ENCODE results near the gene PDE1A.

The PDE1A gene

GRCh38 chr2:182321096-182321495, 105.7 kb downstream of the PDE1A start:
- H3K27me3 ChIP-seq (ENCODE audit: insufficient read depth, low read length) = no peaks in the 10 kb centered on the region
- H2AFZ ChIP-seq (ENCODE audit: low read depth, low read length) = no peak overlapping the region
- H3K4me1 ChIP-seq (ENCODE audit: insufficient read depth, low read length) = no peaks in the 10 kb centered on the region
- H3K36me3 ChIP-seq (ENCODE audit: insufficient read depth, low read length) = no peaks in the 10 kb centered on the region
- H3K9me3 ChIP-seq (ENCODE audit: low read length) = no peaks in the 10 kb centered on the region
- H3K4me3 ChIP-seq (ENCODE audit: low read length) = no peak overlapping the region

- Histone ChIP-seq H3K9me3 (ENCODE audit: low read length) (no peaks in the 10 kb centered on the region), H3K36me3 (ENCODE audit: insufficient read depth, low read length) (no peaks in the 10 kb centered on the region), H3K4me1 (ENCODE audit: insufficient read depth, low read length) (no peaks in the 10 kb centered on the region), H2AFZ (ENCODE audit: low read depth, low read length) (no peak overlapping the region), H3K4me3 (ENCODE audit: low read length) (no peak overlapping the region), H3K27me3 (ENCODE audit: insufficient read depth, low read length) (no peaks in the 10 kb centered on the region)
Measured at GRCh38 chr2:182319556-182320505, 107.0 kb downstream of the PDE1A start.

DNA sequence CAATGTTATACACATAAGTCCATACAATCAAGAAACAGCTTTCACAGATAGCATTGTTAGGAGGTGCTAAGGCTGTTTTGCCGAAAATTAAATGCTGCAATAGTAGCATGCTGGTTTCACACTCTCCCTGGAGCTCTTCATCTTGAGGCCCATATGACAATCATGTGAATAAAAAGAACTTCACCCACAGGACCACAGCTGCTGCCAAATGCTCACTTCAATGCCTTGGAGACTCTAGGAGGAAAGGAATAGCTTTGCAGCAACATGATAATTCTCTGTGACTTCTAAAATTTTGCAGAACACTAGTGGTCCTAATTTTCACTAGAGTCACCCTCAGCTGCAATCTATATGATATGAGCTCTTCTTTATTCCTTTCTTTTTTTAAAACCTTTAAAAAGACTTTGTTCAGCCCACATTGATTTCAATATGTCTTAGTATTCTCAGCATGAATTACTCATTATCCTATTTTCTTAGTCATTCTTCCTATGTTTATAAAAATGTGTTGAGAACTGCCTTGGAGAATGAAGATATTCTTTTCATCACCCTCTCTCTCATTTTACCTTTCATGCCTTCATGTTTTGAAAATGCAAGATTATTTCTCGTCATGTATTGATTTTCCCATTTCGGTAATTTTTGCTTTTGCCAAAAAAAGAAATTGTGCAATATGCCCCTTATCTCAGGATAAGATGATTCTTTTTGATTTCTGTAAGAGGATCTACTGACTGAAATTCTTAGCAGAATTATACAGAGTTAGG, 108.2 kb downstream of the PDE1A start:
- Histone ChIP-seq H2AFZ (ENCODE audit: low read depth, low read length) (no peak overlapping the region), H3K9me3 (ENCODE audit: low read length) (no peaks in the 10 kb centered on the region), H3K27me3 (ENCODE audit: insufficient read depth, low read length) (no peaks in the 10 kb centered on the region), H3K36me3 (ENCODE audit: insufficient read depth, low read length) (no peaks in the 10 kb centered on the region), H3K4me1 (ENCODE audit: insufficient read depth, low read length) (no peaks in the 10 kb centered on the region), H3K4me3 (ENCODE audit: low read length) (no peak overlapping the region)

GRCh38 chr2:182316950-182317349, 109.9 kb downstream of the PDE1A start:
- no peaks in the 10 kb centered on the region for H3K36me3 ChIP-seq (ENCODE audit: insufficient read depth, low read length)
- no peak overlapping the region for H2AFZ ChIP-seq (ENCODE audit: low read depth, low read length)
- no peaks in the 10 kb centered on the region for H3K9me3 ChIP-seq (ENCODE audit: low read length)

GRCh38 chr2:182302972-182303371, 123.9 kb downstream of the PDE1A start:
- no peak overlapping the region for H2AFZ ChIP-seq (ENCODE audit: low read depth, low read length)
- no peaks in the 10 kb centered on the region for H3K4me1 ChIP-seq (ENCODE audit: insufficient read depth, low read length)
- H3K4me3 ChIP-seq (ENCODE audit: low read length) = no peak overlapping the region
- no peaks in the 10 kb centered on the region for H3K9me3 ChIP-seq (ENCODE audit: low read length)
- H3K27me3 ChIP-seq (ENCODE audit: insufficient read depth, low read length) = no peaks in the 10 kb centered on the region
- H3K36me3 ChIP-seq (ENCODE audit: insufficient read depth, low read length) = no peaks in the 10 kb centered on the region

More at GRCh38 chr2:182316950-182317349, 109.9 kb downstream of the PDE1A start:
- Histone ChIP-seq H3K27me3 (ENCODE audit: insufficient read depth, low read length) (no peaks in the 10 kb centered on the region), H3K4me1 (ENCODE audit: insufficient read depth, low read length) (no peaks in the 10 kb centered on the region), H3K4me3 (ENCODE audit: low read length) (no peak overlapping the region)

GRCh38 chr2:182302174-182302573, 124.7 kb downstream of the PDE1A start:
- H3K36me3 ChIP-seq (ENCODE audit: insufficient read depth, low read length) = no peaks in the 10 kb centered on the region
- no peak overlapping the region for H2AFZ ChIP-seq (ENCODE audit: low read depth, low read length)
- no peaks in the 10 kb centered on the region for H3K4me1 ChIP-seq (ENCODE audit: insufficient read depth, low read length)
- no peak overlapping the region for H3K4me3 ChIP-seq (ENCODE audit: low read length)
- H3K9me3 ChIP-seq (ENCODE audit: low read length) = no peaks in the 10 kb centered on the region
- no peaks in the 10 kb centered on the region for H3K27me3 ChIP-seq (ENCODE audit: insufficient read depth, low read length)

DNA sequence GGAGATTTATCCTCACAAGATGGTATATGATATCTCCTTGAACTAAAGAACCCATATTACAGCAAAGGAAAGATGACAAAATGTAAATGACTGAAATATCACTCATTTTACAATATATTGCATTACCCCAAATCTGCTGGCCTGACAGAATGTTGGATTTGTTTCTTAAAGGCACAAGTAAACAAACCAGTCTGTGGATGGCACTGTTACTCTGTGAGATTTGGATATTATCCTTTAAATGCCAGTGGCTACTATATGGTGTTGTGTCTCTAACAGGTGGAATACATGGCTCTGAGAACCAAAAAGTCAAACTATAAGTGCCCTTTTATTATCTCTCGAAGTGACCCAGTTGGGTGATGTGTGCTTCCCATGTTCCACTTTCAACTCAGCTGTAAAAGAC, 125.7 kb downstream of the PDE1A start:
- Histone ChIP-seq H3K27me3 (ENCODE audit: insufficient read depth, low read length) (no peaks in the 10 kb centered on the region), H3K4me3 (ENCODE audit: low read length) (no peak overlapping the region), H3K36me3 (ENCODE audit: insufficient read depth, low read length) (no peaks in the 10 kb centered on the region), H3K4me1 (ENCODE audit: insufficient read depth, low read length) (no peaks in the 10 kb centered on the region), H3K9me3 (ENCODE audit: low read length) (no peaks in the 10 kb centered on the region), H2AFZ (ENCODE audit: low read depth, low read length) (no peak overlapping the region)

DNA sequence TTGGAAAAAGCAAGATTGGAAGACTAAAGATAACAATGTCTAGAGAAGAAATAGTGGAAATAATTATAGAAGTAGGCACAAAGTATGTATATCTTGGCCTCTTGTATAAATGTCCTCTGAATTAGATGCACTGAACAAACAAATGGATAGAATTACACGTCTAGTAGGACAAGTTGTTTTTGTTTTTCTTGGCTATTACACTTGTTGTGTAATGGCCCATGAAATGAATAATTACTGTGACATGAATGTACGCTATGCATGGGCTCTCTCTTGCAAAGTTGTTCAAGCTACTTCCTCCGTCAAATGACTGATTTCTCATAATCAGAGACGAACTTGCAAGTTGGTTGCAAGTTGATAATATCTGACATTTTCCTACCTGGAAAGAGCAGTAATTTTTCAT, 126.2 kb downstream of the PDE1A start:
- Histone ChIP-seq H3K9me3 (ENCODE audit: low read length) (no peaks in the 10 kb centered on the region), H3K4me3 (ENCODE audit: low read length) (no peak overlapping the region), H3K27me3 (ENCODE audit: insufficient read depth, low read length) (no peaks in the 10 kb centered on the region), H3K4me1 (ENCODE audit: insufficient read depth, low read length) (no peaks in the 10 kb centered on the region), H2AFZ (ENCODE audit: low read depth, low read length) (no peak overlapping the region), H3K36me3 (ENCODE audit: insufficient read depth, low read length) (no peaks in the 10 kb centered on the region)

DNA sequence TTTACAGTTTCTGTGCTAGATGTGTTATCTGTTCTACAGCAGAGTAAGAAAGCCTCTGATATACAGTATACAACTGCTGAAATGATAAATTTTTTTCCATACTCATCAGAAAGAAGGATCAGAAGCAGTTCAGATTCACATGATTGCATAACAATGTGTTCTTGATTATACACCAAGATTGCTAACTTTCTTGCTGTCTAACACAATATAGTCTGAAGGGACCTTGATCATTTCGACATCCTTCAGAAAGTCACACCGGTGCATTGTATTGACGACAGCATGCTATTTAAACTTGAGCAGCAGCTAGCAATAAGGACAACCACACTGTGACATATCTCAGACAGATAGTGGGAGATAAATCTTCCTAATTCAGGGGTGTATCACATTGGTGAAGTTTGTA, 127.2 kb downstream of the PDE1A start:
- H3K9me3 ChIP-seq (ENCODE audit: low read length) = no peaks in the 10 kb centered on the region
- H3K4me1 ChIP-seq (ENCODE audit: insufficient read depth, low read length) = no peaks in the 10 kb centered on the region
- H3K36me3 ChIP-seq (ENCODE audit: insufficient read depth, low read length) = no peaks in the 10 kb centered on the region
- no peaks in the 10 kb centered on the region for H3K27me3 ChIP-seq (ENCODE audit: insufficient read depth, low read length)
- no peak overlapping the region for H2AFZ ChIP-seq (ENCODE audit: low read depth, low read length)
- no peak overlapping the region for H3K4me3 ChIP-seq (ENCODE audit: low read length)

DNA sequence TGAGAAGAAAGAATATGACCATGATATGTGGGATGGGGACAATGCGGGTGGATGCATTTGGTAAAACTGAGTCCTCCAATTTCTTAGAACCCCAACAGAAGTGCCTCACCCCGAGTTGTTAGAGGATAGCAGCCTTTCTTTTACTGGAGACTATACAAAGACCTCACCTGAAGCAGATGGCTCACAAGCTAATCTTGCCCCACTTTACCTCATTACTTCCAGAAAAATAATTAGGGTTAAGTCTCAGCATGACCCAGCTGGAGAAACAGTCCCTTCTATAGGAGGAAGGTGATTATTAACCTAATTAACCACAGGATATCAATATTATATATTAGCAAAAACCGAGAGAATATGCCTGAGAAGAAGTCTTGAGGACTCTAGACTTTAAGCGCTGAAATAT, 128.4 kb downstream of the PDE1A start:
- Histone ChIP-seq H3K4me1 (ENCODE audit: insufficient read depth, low read length) (no peaks in the 10 kb centered on the region), H3K36me3 (ENCODE audit: insufficient read depth, low read length) (no peaks in the 10 kb centered on the region)

GRCh38 chr2:182291296-182291695, 135.5 kb downstream of the PDE1A start:
- no peak overlapping the region for H2AFZ ChIP-seq (ENCODE audit: low read depth, low read length)
- no peaks in the 10 kb centered on the region for H3K4me1 ChIP-seq (ENCODE audit: insufficient read depth, low read length)
- no peak overlapping the region for H3K4me3 ChIP-seq (ENCODE audit: low read length)
- no peaks in the 10 kb centered on the region for H3K27me3 ChIP-seq (ENCODE audit: insufficient read depth, low read length)
- no peaks in the 10 kb centered on the region for H3K36me3 ChIP-seq (ENCODE audit: insufficient read depth, low read length)
- peaks cover 2% of the 10 kb centered on the region for H3K9me3 ChIP-seq (ENCODE audit: low read length)

More for the DNA sequence above, 128.4 kb downstream of the PDE1A start:
- Histone ChIP-seq H3K4me3 (ENCODE audit: low read length) (no peak overlapping the region), H3K27me3 (ENCODE audit: insufficient read depth, low read length) (no peaks in the 10 kb centered on the region), H3K9me3 (ENCODE audit: low read length) (peaks cover 2% of the 10 kb centered on the region), H2AFZ (ENCODE audit: low read depth, low read length) (no peak overlapping the region)

DNA sequence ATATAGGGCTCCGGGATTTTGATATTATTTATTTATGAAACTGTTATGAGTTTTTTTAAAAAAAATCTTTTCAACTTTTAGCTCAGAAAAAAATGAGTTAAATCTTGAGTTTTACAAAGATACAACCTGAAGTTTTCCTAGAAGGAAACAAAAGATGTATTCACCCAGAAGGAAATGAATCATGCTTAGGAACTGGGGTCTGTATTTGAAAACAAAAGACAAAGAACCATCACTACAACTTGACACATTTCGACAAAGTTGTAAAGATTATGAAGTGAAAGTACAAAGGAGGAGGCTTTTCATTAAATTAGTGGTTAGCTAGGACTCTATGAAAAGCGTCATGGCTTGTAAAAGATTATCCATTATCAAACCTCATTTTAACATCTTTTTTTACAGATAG, 143.3 kb downstream of the PDE1A start:
- Histone ChIP-seq H2AFZ (ENCODE audit: low read depth, low read length) (no peak overlapping the region), H3K4me3 (ENCODE audit: low read length) (no peak overlapping the region), H3K27me3 (ENCODE audit: insufficient read depth, low read length) (no peaks in the 10 kb centered on the region), H3K4me1 (ENCODE audit: insufficient read depth, low read length) (peaks cover 4% of the 10 kb centered on the region), H3K36me3 (ENCODE audit: insufficient read depth, low read length) (no peaks in the 10 kb centered on the region), H3K9me3 (ENCODE audit: low read length) (no peaks in the 10 kb centered on the region)

DNA sequence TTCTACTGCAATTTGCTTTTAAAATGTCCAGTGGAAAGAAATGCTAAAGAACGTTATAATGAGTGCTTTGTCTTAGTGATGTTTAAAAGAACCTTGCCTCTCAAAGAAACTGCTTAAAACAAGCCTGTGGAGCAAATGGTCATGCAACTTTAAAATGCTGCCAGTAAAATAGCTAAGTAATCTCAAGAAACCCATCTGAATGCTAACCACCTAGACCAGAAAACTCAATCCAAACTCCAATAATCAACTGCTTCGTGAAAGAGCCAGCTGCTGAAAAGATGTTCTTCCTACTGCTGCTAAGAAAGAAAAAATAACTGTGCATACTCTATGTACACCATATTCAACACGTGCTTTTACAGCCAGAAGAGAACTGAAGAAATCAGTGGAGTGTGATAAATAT, 145.6 kb downstream of the PDE1A start:
- peaks cover 4% of the 10 kb centered on the region for H3K4me1 ChIP-seq (ENCODE audit: insufficient read depth, low read length)
- no peak overlapping the region for H2AFZ ChIP-seq (ENCODE audit: low read depth, low read length)
- peaks cover 2% of the 10 kb centered on the region for H3K9me3 ChIP-seq (ENCODE audit: low read length)
- no peaks in the 10 kb centered on the region for H3K36me3 ChIP-seq (ENCODE audit: insufficient read depth, low read length)
- H3K27me3 ChIP-seq (ENCODE audit: insufficient read depth, low read length) = no peaks in the 10 kb centered on the region
- H3K4me3 ChIP-seq (ENCODE audit: low read length) = no peak overlapping the region
